HepG2 (cell line): ENCODE results near the gene KCNMA1.

Experiments used
- EP300 ChIP-seq, 3 experiments: sonication (generic) in 1 of 3; formaldehyde crosslinking in 1 of 3; IDR thresholded peaks; 2 replicates each; pipeline versions ENCODE4 v1.5.1 to v1.6.1; 2011 to 2020; ENCODE audit warnings: low read depth in 2 of 3, low read length in 2 of 3, borderline replicate concordance in 1 of 3, improper control_type of control experiment in 1 of 3, mild to moderate bottlenecking in 1 of 3, missing genetic modification reagents in 1 of 3, moderate library complexity in 1 of 3
- EZH2 ChIP-seq: conservative IDR thresholded peaks from 2 replicates; pipeline ENCODE4 v1.6.1; 2012; ENCODE audit warnings: mild to moderate bottlenecking, low read depth, low read length, moderate library complexity
- FOSL2 ChIP-seq: sonication (generic); formaldehyde crosslinking; IDR thresholded peaks from 2 replicates; pipeline ENCODE4 v1.4.0; 2020; ENCODE audit warnings: missing genetic modification reagents
- FOXA1 ChIP-seq, 2 experiments: fragments of 450-650 bp in 1 of 2; sonication (generic) in 1 of 2; formaldehyde crosslinking in 1 of 2; IDR thresholded peaks; 2 replicates each; pipeline versions ENCODE4 v1.4.0 to v1.6.1; 2016 to 2020; ENCODE audit warnings: missing genetic modification reagents in 1 of 2
- GABPA ChIP-seq, 2 experiments: IDR thresholded peaks; 2 replicates each; pipeline ENCODE4 v1.6.1; 2011 to 2016; ENCODE audit warnings: low read depth in 2 of 2, low read length in 1 of 2, missing biosample characterization in 1 of 2, missing genetic modification characterization in 1 of 2
- IRF2 ChIP-seq: IDR thresholded peaks from 2 replicates; pipeline ENCODE4 v1.6.1; 2018; ENCODE audit warnings: missing genetic modification reagents, missing compliant biosample characterization
- NCOR1 ChIP-seq: fragments of 200-600 bp; sonication (generic); IDR thresholded peaks from 2 replicates; pipeline ENCODE4 v1.7.0; 2017; ENCODE audit warnings: antibody characterized with exemption, low read length, borderline replicate concordance
- POLR2A ChIP-seq, 2 experiments: IDR thresholded peaks; 2 replicates each; pipeline ENCODE4 v1.6.1; 2011; ENCODE audit warnings: low read depth in 2 of 2, low read length in 2 of 2, mild to moderate bottlenecking in 1 of 2, moderate library complexity in 1 of 2; ENCODE audit not compliant: insufficient read depth in 1 of 2
- RELA ChIP-seq: sonication (generic); formaldehyde crosslinking; IDR thresholded peaks from 2 replicates; pipeline ENCODE4 v1.4.0; 2020; ENCODE audit warnings: missing genetic modification reagents
- ZNF24 ChIP-seq: fragments of 450-650 bp; IDR thresholded peaks from 2 replicates; pipeline ENCODE4 v1.6.1; 2017; ENCODE audit warnings: antibody characterized with exemption, mild to moderate bottlenecking
- ZNF354B ChIP-seq: sonication (generic); formaldehyde crosslinking; IDR thresholded peaks from 2 replicates; pipeline ENCODE4 v1.8.0; 2022; ENCODE audit warnings: mild to moderate bottlenecking, missing genetic modification reagents
- ZNF775 ChIP-seq: sonication (generic); formaldehyde crosslinking; IDR thresholded peaks from 2 replicates; pipeline ENCODE4 v1.4.0; 2020; ENCODE audit warnings: missing genetic modification reagents, mild to moderate bottlenecking, moderate library complexity, borderline replicate concordance

- no peak for TF ChIP-seq IRF2
- no peak for TF ChIP-seq FOSL2 (CRISPR knock-in tag)
- TF ChIP-seq NCOR1, result no peak
- no peak for TF ChIP-seq FOXA1 (IDR thresholded peaks at IDR 0.05)
- TF ChIP-seq FOXA1 (CRISPR knock-in tag; IDR thresholded peaks at IDR 0.05), result no peak
- TF ChIP-seq EP300 (IDR thresholded peaks at IDR 0.05; ENCODE audit: low read depth in 2 of 2, low read length in 2 of 2), result no peak
- no peak for TF ChIP-seq EP300 (CRISPR knock-in tag; IDR thresholded peaks at IDR 0.05; ENCODE audit: borderline replicate concordance)
- no peak for TF ChIP-seq ZNF775 (CRISPR knock-in tag)
- no peak for TF ChIP-seq ZNF24
- TF ChIP-seq ZNF354B (CRISPR knock-in tag), result no peak
- no peak for TF ChIP-seq RELA (CRISPR knock-in tag)
- no peak for TF ChIP-seq GABPA (IDR thresholded peaks at IDR 0.05; ENCODE audit: low read depth, low read length)
- TF ChIP-seq GABPA (CRISPR knock-in tag; IDR thresholded peaks at IDR 0.05; ENCODE audit: low read depth), result no peak
- TF ChIP-seq POLR2A (IDR thresholded peaks at IDR 0.05; ENCODE audit: insufficient read depth in 1 of 2, low read depth in 2 of 2, low read length in 2 of 2), result no peak
- no peak for TF ChIP-seq EZH2
Measured at GRCh38 chr10:76866841-76867586, 770.6 kb downstream of the KCNMA1 start.
